GM18909 (cell line): ENCODE results near the gene SFMBT2.

Source experiments
- ATAC-seq: cut with Tn5 transposase; IDR thresholded peaks from one replicate; pipeline ENCODE4 v1.9.1; 2021; ENCODE audit warnings: mild to moderate bottlenecking; ENCODE audit not compliant: unreplicated experiment, poor library complexity

Gene SFMBT2

DNA sequence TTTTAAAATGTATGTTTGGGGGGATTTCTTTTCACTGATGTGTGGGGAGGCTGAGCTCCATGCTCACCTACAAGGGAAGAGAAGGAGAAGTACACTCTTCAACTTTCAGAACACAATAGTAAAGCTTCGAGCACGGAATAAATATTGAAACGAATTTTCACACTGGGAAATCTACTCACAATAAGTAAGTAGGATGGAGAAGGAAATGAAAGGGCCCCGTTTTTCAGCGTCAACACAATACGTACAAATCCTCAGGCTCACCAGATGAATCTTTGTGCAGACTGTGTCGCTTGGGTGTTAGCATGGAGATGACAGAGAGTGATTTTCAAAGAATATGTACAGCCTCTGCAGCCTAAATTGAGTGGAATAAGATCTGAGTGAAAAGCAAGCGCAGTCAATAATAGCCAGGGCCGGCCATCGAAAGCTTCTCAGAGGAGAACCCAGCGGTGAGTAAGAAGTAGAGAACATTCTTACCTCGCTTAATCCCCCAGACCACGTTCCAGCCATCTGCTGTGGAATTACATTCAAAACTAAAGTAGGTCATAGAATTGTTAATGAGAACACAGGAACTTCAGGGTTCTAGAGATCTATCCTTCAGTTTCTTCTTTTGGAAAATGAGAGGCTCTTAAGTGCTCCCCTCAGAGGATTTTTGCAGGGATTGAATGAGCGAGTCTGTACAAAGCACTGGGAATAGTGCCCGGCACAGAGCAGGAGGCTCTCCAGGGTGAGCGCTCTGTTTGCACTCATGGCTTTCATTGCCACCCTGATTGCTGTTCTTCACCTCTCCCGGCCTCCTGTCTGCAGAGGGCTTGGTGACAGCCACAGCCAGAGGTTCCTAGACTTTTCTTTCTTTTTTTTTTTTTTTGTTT, 292.8 kb downstream of the SFMBT2 start:
- ATAC-seq = no peak

DNA sequence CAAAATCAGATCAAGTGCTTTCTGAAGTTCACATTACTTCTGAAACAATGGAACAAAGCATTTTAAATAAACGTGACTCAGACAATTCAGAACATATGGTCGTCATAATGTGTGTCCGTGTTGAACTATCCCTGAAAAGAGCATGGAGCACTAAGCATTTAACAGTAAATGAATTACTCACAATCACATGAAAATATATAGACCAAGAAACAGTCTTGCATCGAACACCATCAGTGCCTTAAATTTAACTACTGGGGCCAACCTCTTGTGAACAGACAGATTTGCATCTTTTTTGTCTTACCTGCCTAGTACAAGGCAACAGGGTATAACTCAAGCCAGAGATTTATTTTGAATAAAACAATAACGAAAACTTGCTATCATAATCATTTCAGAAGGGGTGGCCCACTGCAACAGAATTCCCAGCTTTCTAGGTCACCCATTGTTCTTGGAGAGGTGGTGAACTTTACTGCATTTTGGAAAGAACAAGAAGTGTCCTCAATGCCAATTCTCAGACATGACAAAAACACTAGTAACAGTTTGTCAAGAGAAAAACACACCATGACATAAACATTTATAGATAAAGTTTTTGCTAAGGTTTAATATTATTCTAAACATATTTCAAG, 293.5 kb downstream of the SFMBT2 start:
- ATAC-seq = no peak

DNA sequence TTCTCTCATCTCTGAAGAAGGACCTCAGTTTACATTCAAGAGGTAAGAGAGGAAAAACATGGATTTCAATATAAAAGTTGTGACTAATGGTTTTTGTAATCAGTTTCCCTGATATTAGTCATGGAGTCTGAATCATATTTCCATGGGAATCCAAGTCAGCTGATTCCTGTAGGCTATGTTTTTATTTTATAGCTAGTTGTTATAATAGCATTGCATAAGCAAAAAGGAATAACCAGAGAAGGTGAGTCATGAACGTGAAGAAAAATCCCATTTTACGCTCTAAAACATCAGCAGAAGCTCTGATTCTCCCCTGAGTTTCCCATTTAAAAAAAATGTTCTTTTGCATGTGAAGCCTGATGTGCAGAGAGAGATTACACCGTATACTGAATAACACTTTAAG, 299.3 kb downstream of the SFMBT2 start:
- no peak for ATAC-seq

DNA sequence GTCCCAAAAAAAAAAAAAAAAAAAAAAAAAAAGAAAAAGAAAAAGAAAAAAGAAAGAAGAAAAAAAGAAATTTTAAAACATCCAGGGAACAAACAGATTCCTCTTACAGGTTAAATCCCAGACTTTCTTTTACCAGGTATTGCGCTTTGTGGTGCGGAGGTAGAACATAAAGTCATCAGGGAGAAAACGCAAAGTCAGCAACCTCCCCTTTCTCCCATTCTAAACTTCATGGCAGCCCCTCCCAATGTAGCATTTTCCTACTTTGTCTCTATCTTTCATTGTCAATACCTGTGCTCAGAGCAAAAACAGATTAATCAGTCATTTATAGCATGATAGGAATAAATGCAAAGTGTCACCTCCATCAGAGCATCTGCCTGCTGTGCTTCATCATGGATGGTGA, 299.7 kb downstream of the SFMBT2 start:
- ATAC-seq = no peak
